BJ (cell line): ENCODE results near the gene BMP2K. TPM values are rescaled to one million over a fixed set of nuclear protein-coding genes. Genes with fewer than 3 reads are reported as not detected.
A peak's percentile ranks its signal among the peaks of the same experiment; 100 is the strongest.

Source experiments
- CTCF ChIA-PET: fragments of 350-600 bp; formaldehyde crosslinking; extraction: SDS; loops from one replicate; lab custom pipeline; 2021; ENCODE audit warnings: antibody characterized with exemption, inconsistent platforms; lab: Yijun Ruan, JAX
- POLR2A ChIA-PET: fragments of 300-600 bp; sonication (Branson Sonifier 250); formaldehyde crosslinking; extraction: SDS; loops from one replicate; lab custom pipeline; 2021; ENCODE audit warnings: antibody characterized with exemption; lab: Charles Lee
- DNase-seq: peaks from one replicate; pipeline ENCODE4 v3.0.0-alpha.2; 2011; ENCODE audit warnings: low read depth
- H3K27me3 ChIP-seq: 2 replicates; pipeline ENCODE4 v1.6.0; 2011; ENCODE audit warnings: low read length; ENCODE audit not compliant: control insufficient read depth, insufficient read depth
- H3K36me3 ChIP-seq: 2 replicates; pipeline ENCODE4 v1.5.1; 2011; ENCODE audit warnings: low read length; ENCODE audit not compliant: control insufficient read depth, insufficient read depth
- H3K4me3 ChIP-seq: 2 replicates; pipeline ENCODE4 v1.5.1; 2011; ENCODE audit warnings: low read depth, mild to moderate bottlenecking, control low read depth, low read length
- CTCF ChIP-seq: IDR thresholded peaks from 2 replicates; pipeline ENCODE4 v1.5.1; 2011; ENCODE audit warnings: low read depth, mild to moderate bottlenecking, control low read depth, inconsistent platforms, low read length, moderate library complexity; ENCODE audit not compliant: insufficient read depth
- polyA plus RNA-seq: library from polyadenylated mRNA; depleted of rRNA; stranded (reverse); fragments of >200 nt; gene quantifications from 2 replicates; pipeline ENCODE4 v1.2.3, GENCODE V29; 2011

BMP2K gene
- polyA plus RNA-seq, 1 experiment, result 19.3 TPM

- Histone ChIP-seq H3K27me3 (peaks cover 2% of the 10 kb centered on the region; the same call in 1 of the 2 replicates), H3K4me3 (no peak overlapping the region), H3K36me3 (no peaks in the 10 kb centered on the region)
- no peak for TF ChIP-seq CTCF
- DNase-seq, result no peak
- ChIA-PET POLR2A (no interaction called here), CTCF (interaction anchor here (1.3 kb wide), 1 partner anchor 12 kb away, joined by 3 read pairs; no protein-coding TSS in a partner anchor)
Measured at GRCh38 chr4:78940752-78941151, 164.6 kb downstream of the BMP2K start.

GRCh38 chr4:78944381-78944780, 168.2 kb downstream of the BMP2K start:
- CTCF ChIA-PET, result no interaction called here
- H3K27me3 ChIP-seq, result peaks cover 2% of the 10 kb centered on the region; the same call in 1 of the 2 replicates
- DNase-seq, result no peak
- no peaks in the 10 kb centered on the region for H3K36me3 ChIP-seq
- POLR2A ChIA-PET, result no interaction called here
- TF ChIP-seq CTCF, result no peak
- no peak overlapping the region for H3K4me3 ChIP-seq

- no peak for DNase-seq
Measured at GRCh38 chr4:78945651-78946179, 169.6 kb downstream of the BMP2K start.

GRCh38 chr4:78949735-78950134, 173.6 kb downstream of the BMP2K start:
- peaks cover 5% of the 10 kb centered on the region; the same call in 1 of the 2 replicates for H3K27me3 ChIP-seq
- no peak overlapping the region for H3K4me3 ChIP-seq
- H3K36me3 ChIP-seq, result no peaks in the 10 kb centered on the region
- no peak for DNase-seq
- POLR2A ChIA-PET, result no interaction called here
- TF ChIP-seq CTCF, result no peak
- CTCF ChIA-PET, result no interaction called here

More at GRCh38 chr4:78945651-78946179, 169.6 kb downstream of the BMP2K start:
- ChIA-PET POLR2A (no interaction called here), CTCF (no interaction called here)
- Histone ChIP-seq H3K4me3 (no peak overlapping the region), H3K36me3 (no peaks in the 10 kb centered on the region), H3K27me3 (peaks cover 2% of the 10 kb centered on the region; the same call in 1 of the 2 replicates)
- no peak for TF ChIP-seq CTCF

- H3K27me3 ChIP-seq, result peaks cover 7% of the 10 kb centered on the region; the same call in 1 of the 2 replicates
- DNase-seq, result no peak
- H3K4me3 ChIP-seq, result no peak overlapping the region
- peak; percentile 73 for TF ChIP-seq CTCF
- POLR2A ChIA-PET, result no interaction called here
- H3K36me3 ChIP-seq, result no peaks in the 10 kb centered on the region
- CTCF ChIA-PET, result interaction anchor here (0.6 to 2.4 kb wide), 20 partner anchors 9 to 1270 kb away, joined by 3 to 17 read pairs (median 4); partner anchors contain the start of gene PAQR3
Measured at GRCh38 chr4:78951862-78952472, 175.8 kb downstream of the BMP2K start.
